NT2/D1 (cell line): ENCODE data around the gene ULK1.

Experiments used
- SUZ12 ChIP-seq: IDR thresholded peaks from 2 replicates; pipeline ENCODE4 v1.6.1; 2011; ENCODE audit not compliant: insufficient read length, insufficient read depth; ENCODE audit errors: extremely low read depth
- YY1 ChIP-seq: IDR thresholded peaks from 2 replicates; pipeline ENCODE4 v1.6.1; 2011; ENCODE audit not compliant: insufficient read length, insufficient read depth
- ZNF274 ChIP-seq: IDR thresholded peaks from 2 replicates; pipeline ENCODE4 v1.6.1; 2011; ENCODE audit warnings: mild to moderate bottlenecking, low read depth, low read length

DNA sequence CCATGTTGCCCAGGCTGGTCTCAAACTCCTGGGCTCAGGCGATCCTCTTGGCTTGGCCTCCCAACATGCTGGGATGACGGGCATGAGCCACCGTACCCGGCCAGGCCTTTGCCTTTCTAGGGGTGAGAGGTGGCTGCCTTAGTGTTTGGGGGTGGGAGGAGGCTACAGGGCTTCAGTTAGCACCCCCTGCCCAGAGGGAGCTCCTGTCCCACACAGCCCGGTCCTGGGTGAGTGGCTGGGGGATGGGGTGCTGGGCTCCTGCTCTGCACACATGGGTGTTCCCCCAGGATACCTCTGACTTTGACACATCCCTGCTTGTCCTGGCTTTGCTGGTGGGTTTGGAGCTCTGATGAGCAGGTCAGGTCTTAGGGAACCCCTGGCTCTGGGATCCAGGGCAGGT, 9.9 kb downstream of the ULK1 start:
- TF ChIP-seq ZNF274: no peak
- TF ChIP-seq YY1: no peak
- TF ChIP-seq SUZ12: no peak
